NCI-H2196 treated with DMSO at 0.1 percent for 48 hours (cell line): ENCODE measurements around the gene XCL1.
"Not testable (repeated sequence)": the region's sequence is repeated elsewhere in the genome, so short reads cannot be mapped to it uniquely, and the experiment has no call there.

Experiments
- DNase-seq: peaks from one replicate; lab custom pipeline; 2025; ENCODE audit not compliant: unreplicated experiment; lab: John Stamatoyannopoulos, UW

XCL1 gene

GRCh38 chr1:168576245-168576688, at the start of gene XCL1:
Gene XCL1 (plus strand): TSS chr1:168576605. CDS start chr1:168576638, 33 bp downstream.
- DNase-seq, result not testable (repeated sequence)

GRCh38 chr1:168529518-168529917, 46.9 kb upstream of the XCL1 start:
- no peak for DNase-seq

GRCh38 chr1:168531615-168532345, 44.6 kb upstream of the XCL1 start:
- no peak for DNase-seq

- DNase-seq, result no peak
These were observed 40.9 kb upstream of the XCL1 start for GRCh38 chr1:168535536-168535935.

- not testable (repeated sequence) for DNase-seq
These were observed 35.6 kb upstream of the XCL1 start for GRCh38 chr1:168540798-168541197.

GRCh38 chr1:168542978-168543377, 33.4 kb upstream of the XCL1 start:
- not testable (repeated sequence) for DNase-seq

- DNase-seq, result not testable (repeated sequence)
These were observed 32.4 kb upstream of the XCL1 start, which contains the start of gene XCL2 for GRCh38 chr1:168543840-168544498. Gene XCL2 (minus strand): TSS chr1:168543997. CDS start chr1:168543964, 33 bp downstream.

GRCh38 chr1:168545678-168546552, 30.5 kb upstream of the XCL1 start:
- DNase-seq, result not testable (repeated sequence)

- DNase-seq, result not testable (repeated sequence)
These were observed 29.9 kb upstream of the XCL1 start for GRCh38 chr1:168546553-168546895.

GRCh38 chr1:168550971-168551370, 25.4 kb upstream of the XCL1 start:
- DNase-seq, result no peak

- no peak for DNase-seq
These were observed 24.7 kb upstream of the XCL1 start for GRCh38 chr1:168551688-168552087.

- no peak for DNase-seq
These were observed 23.4 kb upstream of the XCL1 start for GRCh38 chr1:168552961-168553360.

- no peak for DNase-seq
These were observed 22.5 kb upstream of the XCL1 start for GRCh38 chr1:168553680-168554553.

- DNase-seq, result no peak
These were observed 21.6 kb upstream of the XCL1 start for GRCh38 chr1:168554603-168555483.

GRCh38 chr1:168555508-168556046, 20.8 kb upstream of the XCL1 start:
- DNase-seq, result no peak

- no peak for DNase-seq
These were observed 19.8 kb upstream of the XCL1 start for GRCh38 chr1:168556647-168557046.

GRCh38 chr1:168560370-168560769, 16.0 kb upstream of the XCL1 start:
- no peak for DNase-seq

- no peak for DNase-seq
These were observed 14.4 kb upstream of the XCL1 start for GRCh38 chr1:168561989-168562388.

GRCh38 chr1:168565825-168566224, 10.6 kb upstream of the XCL1 start:
- no peak for DNase-seq
